Loucy (cell line): ENCODE results near the gene DYNC1H1.

Source experiments
- EZH2phosphoT487 ChIP-seq: fragments of 200-600 bp; IDR thresholded peaks from 2 replicates; pipeline ENCODE4 v1.6.1; 2018; ENCODE audit warnings: antibody characterized with exemption, mild to moderate bottlenecking, moderate library complexity, borderline replicate concordance
- TF ChIP-seq, protein P1 (sequence below): fragments of 200-600 bp; sonication (generic); conservative IDR thresholded peaks from 2 replicates; pipeline ENCODE4 v1.5.1; 2014; ENCODE audit warnings: mild to moderate bottlenecking, antibody characterized with exemption, low read length

DNA sequence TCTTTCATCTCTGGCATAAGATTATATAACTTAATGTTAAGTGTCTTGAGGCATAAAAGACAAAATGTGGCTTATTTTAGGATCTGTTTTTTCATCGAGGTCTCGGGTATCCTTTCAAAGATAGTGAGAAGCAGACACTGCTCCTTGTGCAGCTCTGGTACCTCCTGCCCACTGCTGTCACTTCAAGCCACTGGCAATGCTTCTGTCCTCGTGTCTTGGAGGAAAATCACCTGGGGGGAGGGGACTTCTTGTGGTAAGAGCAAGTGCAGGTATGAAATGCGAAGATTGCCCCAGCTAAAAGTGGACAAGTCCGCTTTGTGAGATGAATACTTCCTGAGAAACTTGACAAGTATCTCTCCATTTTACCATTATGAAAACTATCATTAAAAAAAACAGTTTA is 37.8 kb upstream of the DYNC1H1 start:
- TF ChIP-seq, protein P1, sequence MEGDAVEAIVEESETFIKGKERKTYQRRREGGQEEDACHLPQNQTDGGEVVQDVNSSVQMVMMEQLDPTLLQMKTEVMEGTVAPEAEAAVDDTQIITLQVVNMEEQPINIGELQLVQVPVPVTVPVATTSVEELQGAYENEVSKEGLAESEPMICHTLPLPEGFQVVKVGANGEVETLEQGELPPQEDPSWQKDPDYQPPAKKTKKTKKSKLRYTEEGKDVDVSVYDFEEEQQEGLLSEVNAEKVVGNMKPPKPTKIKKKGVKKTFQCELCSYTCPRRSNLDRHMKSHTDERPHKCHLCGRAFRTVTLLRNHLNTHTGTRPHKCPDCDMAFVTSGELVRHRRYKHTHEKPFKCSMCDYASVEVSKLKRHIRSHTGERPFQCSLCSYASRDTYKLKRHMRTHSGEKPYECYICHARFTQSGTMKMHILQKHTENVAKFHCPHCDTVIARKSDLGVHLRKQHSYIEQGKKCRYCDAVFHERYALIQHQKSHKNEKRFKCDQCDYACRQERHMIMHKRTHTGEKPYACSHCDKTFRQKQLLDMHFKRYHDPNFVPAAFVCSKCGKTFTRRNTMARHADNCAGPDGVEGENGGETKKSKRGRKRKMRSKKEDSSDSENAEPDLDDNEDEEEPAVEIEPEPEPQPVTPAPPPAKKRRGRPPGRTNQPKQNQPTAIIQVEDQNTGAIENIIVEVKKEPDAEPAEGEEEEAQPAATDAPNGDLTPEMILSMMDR: no peak
- TF ChIP-seq EZH2phosphoT487: no peak
